HCT116 (cell line): ENCODE measurements around the gene TATDN2.

Source experiments
- POLR2AphosphoS5 ChIP-seq: IDR thresholded peaks from 2 replicates; pipeline ENCODE4 v1.6.1; 2011; ENCODE audit warnings: mild to moderate bottlenecking, low read depth, low read length, moderate library complexity
- ZFX ChIP-seq: fragments of 450-650 bp; IDR thresholded peaks from 2 replicates; pipeline ENCODE4 v1.6.1; 2017

GRCh38 chr3:10280571-10280970 lies 32.3 kb downstream of the TATDN2 start:
- no peak for TF ChIP-seq POLR2AphosphoS5
- no peak for TF ChIP-seq ZFX
